SU-DHL-6 (cell line): ENCODE results near the gene AIFM1.

Experiments used
- CTCF ChIP-seq: fragments of 200-600 bp; sonication (generic); IDR thresholded peaks from one replicate; pipeline ENCODE4 v1.5.1; 2017; ENCODE audit warnings: antibody characterized with exemption, mild to moderate bottlenecking, low read length, moderate library complexity; ENCODE audit not compliant: insufficient read depth, poor library complexity, severe bottlenecking
- EZH2phosphoT487 ChIP-seq: fragments of 200-600 bp; sonication (generic), shearing (Covaris generic); conservative IDR thresholded peaks from 2 replicates; pipeline ENCODE4 v1.6.1; 2018; ENCODE audit warnings: mild to moderate bottlenecking, antibody characterized with exemption, low read length, moderate library complexity, mixed read lengths

- TF ChIP-seq CTCF (no peak), EZH2phosphoT487 (no peak)
These were observed 5.3 kb upstream of the AIFM1 start for GRCh38 chrX:130170752-130171445.
